NCI-H446 treated with DMSO at 0.1 percent for 48 hours (cell line): ENCODE data around the gene TSSK2.

Experiments used
- DNase-seq: peaks from one replicate; lab custom pipeline; 2025; lab: John Stamatoyannopoulos, UW

TSSK2 gene

GRCh38 chr22:19169002-19169946, 38.2 kb downstream of the TSSK2 start:
- DNase-seq, result no peak

- DNase-seq, result no peak
These were observed 38.8 kb downstream of the TSSK2 start for GRCh38 chr22:19169947-19170318.

- no peak for DNase-seq
These were observed 41.3 kb downstream of the TSSK2 start for GRCh38 chr22:19172213-19173046.

GRCh38 chr22:19173047-19174035, 42.2 kb downstream of the TSSK2 start:
- no peak for DNase-seq

GRCh38 chr22:19174106-19175025, 43.3 kb downstream of the TSSK2 start:
- no peak for DNase-seq

- DNase-seq, result no peak
These were observed 44.0 kb downstream of the TSSK2 start for GRCh38 chr22:19175026-19175601.

- DNase-seq, result no peak
These were observed 44.6 kb downstream of the TSSK2 start for GRCh38 chr22:19175602-19176174.

GRCh38 chr22:19176175-19176643, 45.1 kb downstream of the TSSK2 start:
- no peak for DNase-seq

- no peak for DNase-seq
These were observed 45.6 kb downstream of the TSSK2 start for GRCh38 chr22:19176732-19177131.

- no peak for DNase-seq
These were observed 46.3 kb downstream of the TSSK2 start for GRCh38 chr22:19177164-19178064.

- DNase-seq, result no peak
These were observed 47.1 kb downstream of the TSSK2 start for GRCh38 chr22:19178065-19178656.

GRCh38 chr22:19178657-19179496, 47.8 kb downstream of the TSSK2 start, which contains the start of gene SLC25A1:
SLC25A1 (minus strand) TSS chr22:19178736; CDS start chr22:19178673, 63 bp downstream.
- peak; percentile 71 for DNase-seq

GRCh38 chr22:19179497-19180048, 48.5 kb downstream of the TSSK2 start:
- DNase-seq, result peak; percentile 49

GRCh38 chr22:19180234-19180633, 49.1 kb downstream of the TSSK2 start:
- DNase-seq, result no peak

GRCh38 chr22:19180740-19181410, 49.8 kb downstream of the TSSK2 start:
- no peak for DNase-seq

GRCh38 chr22:19181786-19182471, 50.8 kb downstream of the TSSK2 start:
- DNase-seq, result no peak
